ENCODE measurements around the gene GCH1. TPM values are rescaled to one million over a fixed set of nuclear protein-coding genes. Genes with fewer than 3 reads are reported as not detected.
A peak's percentile ranks its signal among the peaks of the same experiment; 100 is the strongest.

GCH1 gene
- polyA plus RNA-seq, 2 of the 4 experiments (the other 2 are of a cell fraction), result 2.9 to 5.0 TPM

DNA sequence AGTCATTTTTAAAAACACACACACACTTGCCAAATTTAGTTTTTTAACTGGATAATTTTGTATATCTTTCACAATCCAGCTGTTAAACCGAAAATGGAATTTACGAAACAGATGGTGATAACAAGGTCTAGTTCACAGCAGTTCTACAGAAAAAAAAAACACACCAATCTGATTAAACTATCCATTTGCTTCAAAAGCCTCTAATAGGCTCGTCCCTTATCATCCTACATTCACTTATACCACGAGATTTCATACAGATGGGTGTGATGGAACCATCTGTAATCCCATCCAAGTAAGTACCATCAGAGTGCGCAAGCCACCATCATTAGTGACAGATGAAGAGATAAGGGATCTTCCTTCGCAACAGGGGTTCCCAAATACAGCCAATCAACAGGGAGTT is 20.1 kb downstream of the GCH1 start:
- TF ChIP-seq, protein P1, sequence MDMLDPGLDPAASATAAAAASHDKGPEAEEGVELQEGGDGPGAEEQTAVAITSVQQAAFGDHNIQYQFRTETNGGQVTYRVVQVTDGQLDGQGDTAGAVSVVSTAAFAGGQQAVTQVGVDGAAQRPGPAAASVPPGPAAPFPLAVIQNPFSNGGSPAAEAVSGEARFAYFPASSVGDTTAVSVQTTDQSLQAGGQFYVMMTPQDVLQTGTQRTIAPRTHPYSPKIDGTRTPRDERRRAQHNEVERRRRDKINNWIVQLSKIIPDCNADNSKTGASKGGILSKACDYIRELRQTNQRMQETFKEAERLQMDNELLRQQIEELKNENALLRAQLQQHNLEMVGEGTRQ (IDR thresholded peaks at IDR 0.05), result no peak
- TF ChIP-seq HEYL (CRISPR knock-in tag; IDR thresholded peaks at IDR 0.05) (no peak), FOSB (CRISPR knock-in tag; IDR thresholded peaks at IDR 0.05) (no peak), HOXB13 (CRISPR knock-in tag; IDR thresholded peaks at IDR 0.05; ENCODE audit: low read depth) (no peak), NPAS2 (CRISPR knock-in tag; IDR thresholded peaks at IDR 0.05; ENCODE audit: borderline replicate concordance) (no peak), JUN (IDR thresholded peaks at IDR 0.05) (no peak), RAD21 (conservative IDR thresholded peaks at IDR 0.05 in 1 of 2, IDR thresholded peaks at IDR 0.05 in 1 of 2) (no peak), NR3C1 (IDR thresholded peaks at IDR 0.05) (no peak), ZC3H11A (IDR thresholded peaks at IDR 0.05) (no peak), POLR2A (IDR thresholded peaks at IDR 0.05; ENCODE audit: low read length) (no peak), EHF (CRISPR knock-in tag; IDR thresholded peaks at IDR 0.05) (no peak), ZFP36 (IDR thresholded peaks at IDR 0.05; ENCODE audit: borderline replicate concordance, partially characterized antibody) (no peak), ESRRA (IDR thresholded peaks at IDR 0.05; ENCODE audit: borderline replicate concordance, low read length) (no peak), RNF2 (IDR thresholded peaks at IDR 0.05; ENCODE audit: borderline replicate concordance, low read depth) (no peak), HOXA7 (CRISPR knock-in tag; IDR thresholded peaks at IDR 0.05) (no peak), POLR2AphosphoS2 (conservative IDR thresholded peaks at IDR 0.05; ENCODE audit: low read length) (no peak), SMC3 (IDR thresholded peaks at IDR 0.05) (no peak)
- TF ChIP-seq, protein P2, sequence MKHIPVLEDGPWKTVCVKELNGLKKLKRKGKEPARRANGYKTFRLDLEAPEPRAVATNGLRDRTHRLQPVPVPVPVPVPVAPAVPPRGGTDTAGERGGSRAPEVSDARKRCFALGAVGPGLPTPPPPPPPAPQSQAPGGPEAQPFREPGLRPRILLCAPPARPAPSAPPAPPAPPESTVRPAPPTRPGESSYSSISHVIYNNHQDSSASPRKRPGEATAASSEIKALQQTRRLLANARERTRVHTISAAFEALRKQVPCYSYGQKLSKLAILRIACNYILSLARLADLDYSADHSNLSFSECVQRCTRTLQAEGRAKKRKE (CRISPR knock-in tag; IDR thresholded peaks at IDR 0.05; ENCODE audit: low read depth), result no peak
- TF ChIP-seq, protein P3, sequence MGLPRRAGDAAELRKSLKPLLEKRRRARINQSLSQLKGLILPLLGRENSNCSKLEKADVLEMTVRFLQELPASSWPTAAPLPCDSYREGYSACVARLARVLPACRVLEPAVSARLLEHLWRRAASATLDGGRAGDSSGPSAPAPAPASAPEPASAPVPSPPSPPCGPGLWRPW (IDR thresholded peaks at IDR 0.05), result no peak
- TF ChIP-seq, protein P4, sequence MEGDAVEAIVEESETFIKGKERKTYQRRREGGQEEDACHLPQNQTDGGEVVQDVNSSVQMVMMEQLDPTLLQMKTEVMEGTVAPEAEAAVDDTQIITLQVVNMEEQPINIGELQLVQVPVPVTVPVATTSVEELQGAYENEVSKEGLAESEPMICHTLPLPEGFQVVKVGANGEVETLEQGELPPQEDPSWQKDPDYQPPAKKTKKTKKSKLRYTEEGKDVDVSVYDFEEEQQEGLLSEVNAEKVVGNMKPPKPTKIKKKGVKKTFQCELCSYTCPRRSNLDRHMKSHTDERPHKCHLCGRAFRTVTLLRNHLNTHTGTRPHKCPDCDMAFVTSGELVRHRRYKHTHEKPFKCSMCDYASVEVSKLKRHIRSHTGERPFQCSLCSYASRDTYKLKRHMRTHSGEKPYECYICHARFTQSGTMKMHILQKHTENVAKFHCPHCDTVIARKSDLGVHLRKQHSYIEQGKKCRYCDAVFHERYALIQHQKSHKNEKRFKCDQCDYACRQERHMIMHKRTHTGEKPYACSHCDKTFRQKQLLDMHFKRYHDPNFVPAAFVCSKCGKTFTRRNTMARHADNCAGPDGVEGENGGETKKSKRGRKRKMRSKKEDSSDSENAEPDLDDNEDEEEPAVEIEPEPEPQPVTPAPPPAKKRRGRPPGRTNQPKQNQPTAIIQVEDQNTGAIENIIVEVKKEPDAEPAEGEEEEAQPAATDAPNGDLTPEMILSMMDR (IDR thresholded peaks at IDR 0.05), result no peak
- CTCF ChIA-PET, result interaction anchor here (0.9 to 1.5 kb wide), 4 partner anchors 10 to 76 kb away, joined by 3 to 5 read pairs (median 4); no protein-coding TSS in a partner anchor

DNA sequence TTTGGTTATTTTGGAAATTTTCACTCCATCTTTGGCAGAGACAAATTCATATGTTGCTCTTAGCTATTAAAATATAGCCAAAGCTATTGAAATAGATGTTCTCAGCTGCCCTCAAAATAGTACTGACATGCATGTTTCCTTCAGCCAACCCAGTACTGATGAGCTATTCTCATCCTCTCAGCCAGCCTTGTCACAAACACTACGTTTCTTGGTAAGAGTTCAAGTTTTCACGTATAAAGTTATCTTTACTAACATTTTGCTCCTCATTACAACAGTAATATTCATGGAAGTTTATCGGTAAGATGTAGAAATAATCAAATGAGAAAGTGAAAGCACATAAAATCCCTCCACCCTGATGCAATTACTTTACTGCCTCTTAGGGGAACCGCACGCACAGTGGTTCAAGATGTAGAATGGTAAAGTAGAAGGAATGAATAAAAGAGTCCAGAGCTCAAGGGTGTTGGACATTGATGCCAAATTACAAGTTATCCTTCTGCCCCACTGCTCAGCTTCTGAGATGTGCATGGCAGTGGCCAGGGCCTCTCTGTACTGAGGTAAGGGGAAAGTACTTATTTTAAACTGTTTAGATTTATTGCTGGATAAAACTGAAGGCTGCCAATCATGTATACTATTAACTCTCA is 20.7 kb downstream of the GCH1 start:
- Histone ChIP-seq H3K9me3 (no peaks in the 10 kb centered on the region), H3K4me1 (no peaks in the 10 kb centered on the region), H3K4me3 (0 out of 3 replicates have a peak overlapping the region, but pooled peaks have one; percentile 24), H3K4me2 (peak overlapping the region; percentile 65), H3K27ac (peak overlapping the region in 1 of 2 experiments; percentile 60; a peak in 1 of 6 replicates)
- ATAC-seq (peak; percentile 48 to 69; a peak in 4 of 6 replicates), FAIRE-seq (no peak), DNase-seq (ENCODE audit: low read depth in 1 of 2, low spot score in 1 of 2) (no peak)
- ChIA-PET POLR2A (interaction anchor here (1.0 kb wide), 2 partner anchors 12 to 20 kb away, joined by 3 to 5 read pairs; partner anchors contain the start of gene GCH1), CTCF (interaction anchor here (0.9 to 1.5 kb wide), 4 partner anchors 11 to 76 kb away, joined by 3 to 5 read pairs (median 4); no protein-coding TSS in a partner anchor)
- 61% methylated on average over 5 of the region's 5 CpGs for WGBS (ENCODE audit: missing lambda C conversion rate)
- TF ChIP-seq PHF8 (IDR thresholded peaks at IDR 0.05; ENCODE audit: borderline replicate concordance, low read depth), result no peak
- TF ChIP-seq HEYL (CRISPR knock-in tag; IDR thresholded peaks at IDR 0.05), result no peak
- TF ChIP-seq, protein P5, sequence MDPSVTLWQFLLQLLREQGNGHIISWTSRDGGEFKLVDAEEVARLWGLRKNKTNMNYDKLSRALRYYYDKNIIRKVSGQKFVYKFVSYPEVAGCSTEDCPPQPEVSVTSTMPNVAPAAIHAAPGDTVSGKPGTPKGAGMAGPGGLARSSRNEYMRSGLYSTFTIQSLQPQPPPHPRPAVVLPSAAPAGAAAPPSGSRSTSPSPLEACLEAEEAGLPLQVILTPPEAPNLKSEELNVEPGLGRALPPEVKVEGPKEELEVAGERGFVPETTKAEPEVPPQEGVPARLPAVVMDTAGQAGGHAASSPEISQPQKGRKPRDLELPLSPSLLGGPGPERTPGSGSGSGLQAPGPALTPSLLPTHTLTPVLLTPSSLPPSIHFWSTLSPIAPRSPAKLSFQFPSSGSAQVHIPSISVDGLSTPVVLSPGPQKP (IDR thresholded peaks at IDR 0.05; ENCODE audit: low read depth, low read length), result no peak
- TF ChIP-seq, protein P6, sequence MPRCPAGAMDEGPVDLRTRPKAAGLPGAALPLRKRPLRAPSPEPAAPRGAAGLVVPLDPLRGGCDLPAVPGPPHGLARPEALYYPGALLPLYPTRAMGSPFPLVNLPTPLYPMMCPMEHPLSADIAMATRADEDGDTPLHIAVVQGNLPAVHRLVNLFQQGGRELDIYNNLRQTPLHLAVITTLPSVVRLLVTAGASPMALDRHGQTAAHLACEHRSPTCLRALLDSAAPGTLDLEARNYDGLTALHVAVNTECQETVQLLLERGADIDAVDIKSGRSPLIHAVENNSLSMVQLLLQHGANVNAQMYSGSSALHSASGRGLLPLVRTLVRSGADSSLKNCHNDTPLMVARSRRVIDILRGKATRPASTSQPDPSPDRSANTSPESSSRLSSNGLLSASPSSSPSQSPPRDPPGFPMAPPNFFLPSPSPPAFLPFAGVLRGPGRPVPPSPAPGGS (IDR thresholded peaks at IDR 0.05), result no peak
- no peak for TF ChIP-seq SMC3 (IDR thresholded peaks at IDR 0.05)
- no peak for TF ChIP-seq SREBF2 (IDR thresholded peaks at IDR 0.05)
- no peak for TF ChIP-seq TFCP2L1 (CRISPR knock-in tag; IDR thresholded peaks at IDR 0.05)
- no peak for TF ChIP-seq CHD2 (IDR thresholded peaks at IDR 0.05; ENCODE audit: low read length, partially characterized antibody)
- TF ChIP-seq FOXS1 (CRISPR knock-in tag; IDR thresholded peaks at IDR 0.05), result no peak
- TF ChIP-seq, protein P7, sequence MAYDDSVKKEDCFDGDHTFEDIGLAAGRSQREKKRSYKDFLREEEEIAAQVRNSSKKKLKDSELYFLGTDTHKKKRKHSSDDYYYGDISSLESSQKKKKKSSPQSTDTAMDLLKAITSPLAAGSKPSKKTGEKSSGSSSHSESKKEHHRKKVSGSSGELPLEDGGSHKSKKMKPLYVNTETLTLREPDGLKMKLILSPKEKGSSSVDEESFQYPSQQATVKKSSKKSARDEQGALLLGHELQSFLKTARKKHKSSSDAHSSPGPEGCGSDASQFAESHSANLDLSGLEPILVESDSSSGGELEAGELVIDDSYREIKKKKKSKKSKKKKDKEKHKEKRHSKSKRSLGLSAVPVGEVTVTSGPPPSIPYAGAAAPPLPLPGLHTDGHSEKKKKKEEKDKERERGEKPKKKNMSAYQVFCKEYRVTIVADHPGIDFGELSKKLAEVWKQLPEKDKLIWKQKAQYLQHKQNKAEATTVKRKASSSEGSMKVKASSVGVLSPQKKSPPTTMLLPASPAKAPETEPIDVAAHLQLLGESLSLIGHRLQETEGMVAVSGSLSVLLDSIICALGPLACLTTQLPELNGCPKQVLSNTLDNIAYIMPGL (CRISPR knock-in tag; IDR thresholded peaks at IDR 0.05; ENCODE audit: borderline replicate concordance), result no peak
- TF ChIP-seq EP300 (IDR thresholded peaks at IDR 0.05), result no peak

More for the DNA sequence above, 20.1 kb downstream of the GCH1 start:
- H3K4me2 ChIP-seq, result no peak overlapping the region
- no peak for FAIRE-seq
- no peaks in the 10 kb centered on the region for H3K4me1 ChIP-seq
- no peak overlapping the region for H3K27ac ChIP-seq
- no peak for DNase-seq (ENCODE audit: low read depth in 1 of 2, low spot score in 1 of 2)
- POLR2A ChIA-PET, result interaction anchor here (1.0 kb wide), 1 partner anchor 12 kb away, joined by 5 read pairs; no protein-coding TSS in a partner anchor
- WGBS (ENCODE audit: missing lambda C conversion rate), result 88% methylated on average over 6 of the region's 6 CpGs
- H3K4me3 ChIP-seq, result no peak overlapping the region
- ATAC-seq, result no peak
- no peaks in the 10 kb centered on the region for H3K9me3 ChIP-seq

All from A549 (cell line).